NCI-H1930 (cell line): ENCODE results near the gene GCHFR.

ENCODE experiments used
- DNase-seq, 2 experiments: peaks; one replicate each; lab custom pipeline; 2025; lab: John Stamatoyannopoulos, UW

GCHFR gene

DNA sequence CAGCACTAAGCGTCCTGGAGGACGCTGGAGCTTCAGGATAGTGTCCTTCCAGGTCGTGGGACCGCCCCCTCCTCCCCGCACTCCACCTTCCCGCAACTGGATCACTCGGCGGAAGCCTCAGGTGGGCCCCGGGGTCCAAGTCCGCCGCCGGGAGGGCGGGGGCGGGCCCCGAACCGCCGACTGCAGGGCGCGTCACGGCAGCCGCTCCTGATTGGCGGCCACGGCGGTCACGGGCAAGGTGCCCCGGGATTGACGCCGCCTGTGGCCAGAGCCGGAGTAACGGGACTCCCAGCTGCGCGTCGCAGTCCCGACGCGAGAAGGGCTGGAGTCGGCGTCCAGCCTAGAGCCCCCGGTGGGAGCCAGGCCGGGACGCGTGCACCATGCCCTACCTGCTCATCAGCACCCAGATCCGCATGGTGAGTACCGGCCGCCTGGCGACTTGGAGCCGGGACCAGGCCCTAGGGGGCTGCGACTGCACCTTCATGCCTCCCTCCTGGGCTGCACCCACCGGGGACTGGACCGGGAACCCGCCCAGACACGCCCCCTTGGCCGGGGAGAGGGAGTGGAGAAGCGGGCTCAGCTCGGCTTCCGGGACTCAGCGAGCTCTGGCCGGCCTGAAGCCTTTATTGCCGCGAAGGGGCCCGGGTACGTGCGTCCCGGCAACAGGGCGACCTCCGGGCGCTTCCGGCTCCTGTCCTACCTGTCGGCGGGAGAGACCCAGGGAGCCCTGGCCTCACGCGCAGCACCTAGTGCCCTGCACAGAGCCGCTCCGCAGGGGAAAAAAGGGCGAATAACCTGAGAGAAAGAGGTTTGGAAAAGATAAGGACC is at the start of gene GCHFR:
Gene GCHFR, plus strand, starts transcription at position 268 of the 828 bp plus-strand sequence. Its CDS starts 113 bp downstream, at position 381.
- peak; percentile 67 to 73 for DNase-seq

DNA sequence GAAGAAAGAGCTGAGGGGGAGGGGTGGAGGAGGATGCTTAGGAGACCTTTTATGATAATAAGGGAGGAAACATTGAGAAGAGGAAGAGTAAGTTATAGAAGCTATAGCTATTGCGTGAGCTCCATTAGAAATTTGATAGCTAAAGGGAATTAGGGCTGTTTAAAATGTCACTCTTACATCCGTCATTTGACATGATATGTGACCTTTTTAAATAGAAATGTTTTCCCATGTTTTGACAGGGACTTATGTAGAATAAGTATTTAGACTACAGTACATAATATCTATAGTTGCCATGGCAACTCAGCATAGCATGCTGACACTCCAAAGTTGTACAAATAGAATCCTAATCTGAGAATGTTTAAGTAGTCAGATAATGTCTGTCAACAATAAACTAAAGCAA is 49.7 kb upstream of the GCHFR start:
- no peak for DNase-seq

DNA sequence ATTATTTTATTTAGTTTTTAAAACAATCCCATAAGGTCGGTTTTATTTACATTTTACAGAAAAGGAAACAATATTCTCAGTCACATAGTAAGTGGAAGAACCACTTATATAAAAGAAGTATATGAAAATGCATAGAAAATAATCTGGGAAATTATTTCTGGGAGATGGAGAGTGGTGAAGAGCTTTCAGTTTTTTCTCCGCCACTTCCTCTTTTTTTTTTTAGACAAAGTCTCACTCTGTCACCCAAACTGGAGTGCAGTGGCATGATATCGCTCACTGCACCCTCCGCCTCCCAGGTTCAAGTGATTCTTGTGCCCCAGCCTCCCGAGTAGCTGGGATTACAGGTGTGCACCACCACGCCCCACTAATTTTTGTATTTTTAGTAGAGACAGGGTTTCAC is 47.7 kb upstream of the GCHFR start:
- DNase-seq, result no peak

DNA sequence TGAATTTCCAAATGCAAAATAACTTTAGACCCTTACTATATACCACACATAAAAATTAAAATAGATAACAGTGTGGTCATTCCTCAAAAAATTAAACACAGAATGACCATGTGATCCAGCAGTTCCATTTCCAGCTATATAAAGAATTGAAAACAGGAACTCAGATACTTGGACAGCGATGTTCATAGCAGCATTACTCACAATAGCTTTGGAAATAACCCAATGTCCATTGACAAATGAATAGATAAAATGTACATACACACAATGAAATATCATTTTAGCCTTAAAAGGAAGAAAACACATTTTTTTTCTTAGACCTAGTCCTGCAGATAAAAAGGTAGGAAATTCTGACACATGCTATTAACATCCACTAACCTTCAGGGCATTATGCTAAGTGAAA is 42.2 kb upstream of the GCHFR start:
- no peak for DNase-seq

DNA sequence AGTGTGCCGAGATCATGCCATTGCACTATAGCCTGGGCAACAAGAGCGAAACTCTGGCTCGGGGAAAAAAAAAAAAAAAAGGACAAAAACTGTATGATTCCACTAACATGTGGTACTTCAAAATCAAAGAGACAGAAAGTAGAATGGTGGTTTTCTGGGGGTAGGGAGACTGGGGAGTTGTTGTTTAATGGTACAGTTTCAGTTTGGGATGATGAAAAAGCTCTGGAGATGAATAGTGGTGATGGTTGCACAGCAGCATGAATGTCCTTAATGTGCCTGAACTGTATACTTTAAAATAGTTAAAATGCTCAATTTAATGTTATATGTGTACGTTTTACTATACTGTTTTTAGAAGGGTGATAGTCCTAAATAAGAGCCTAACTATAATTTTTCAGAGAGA is 41.5 kb upstream of the GCHFR start:
- no peak for DNase-seq

DNA sequence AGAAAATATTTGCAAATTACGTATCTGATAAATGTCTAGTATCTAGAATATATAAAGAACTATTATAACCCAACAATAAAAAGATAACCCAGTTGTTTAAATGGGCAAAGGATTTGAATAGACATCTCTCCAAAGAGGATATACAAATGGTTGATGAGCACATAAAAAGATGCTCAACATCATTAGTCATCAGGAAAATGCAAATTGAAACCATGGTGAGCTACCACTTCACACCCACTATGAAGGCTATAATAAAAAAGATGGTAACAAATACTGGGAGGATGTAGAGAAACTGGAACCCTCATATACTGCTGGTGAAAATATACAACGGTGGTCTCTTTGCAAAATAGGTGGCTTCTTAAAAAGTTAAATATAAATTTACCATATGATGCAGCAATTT is 40.9 kb upstream of the GCHFR start:
- DNase-seq, result no peak

DNA sequence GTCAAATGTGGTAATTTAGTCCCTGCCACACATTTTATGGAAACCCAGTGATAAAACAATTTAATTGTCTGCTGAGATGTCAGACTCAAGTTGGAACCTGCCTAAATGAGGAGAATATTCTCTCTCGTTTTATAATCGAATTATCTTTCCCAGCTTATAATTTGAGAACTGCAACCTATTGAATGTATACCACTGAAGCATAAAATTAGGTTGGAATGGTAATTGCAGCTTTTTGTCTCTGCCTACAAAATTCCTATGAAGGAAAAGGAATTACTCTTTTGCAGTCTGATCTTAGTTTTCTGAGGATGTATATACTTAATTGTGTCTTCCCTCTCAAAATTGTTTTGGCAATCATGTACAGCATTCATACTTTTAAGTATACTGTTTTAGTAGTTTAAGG is 39.9 kb upstream of the GCHFR start:
- DNase-seq, result no peak

DNA sequence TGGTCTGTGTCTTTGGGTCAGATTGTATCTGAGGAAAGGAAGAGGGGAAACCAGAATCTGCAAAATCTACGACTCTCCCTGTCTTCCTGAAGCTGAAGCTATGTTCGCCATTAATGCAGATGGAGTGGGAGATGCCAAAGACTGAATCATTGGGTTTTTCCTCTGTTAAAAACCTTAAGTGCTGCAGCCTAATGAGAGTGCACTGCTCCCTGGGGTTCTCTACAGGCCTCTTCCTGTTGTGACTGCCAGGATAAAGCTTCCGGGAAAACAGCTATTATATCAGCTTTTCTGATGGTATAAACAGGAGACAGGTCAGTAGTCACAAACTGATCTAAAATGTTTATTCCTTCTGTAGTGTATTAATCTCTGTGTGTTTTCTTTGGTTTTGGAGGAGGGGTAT is 32.8 kb upstream of the GCHFR start:
- no peak for DNase-seq

DNA sequence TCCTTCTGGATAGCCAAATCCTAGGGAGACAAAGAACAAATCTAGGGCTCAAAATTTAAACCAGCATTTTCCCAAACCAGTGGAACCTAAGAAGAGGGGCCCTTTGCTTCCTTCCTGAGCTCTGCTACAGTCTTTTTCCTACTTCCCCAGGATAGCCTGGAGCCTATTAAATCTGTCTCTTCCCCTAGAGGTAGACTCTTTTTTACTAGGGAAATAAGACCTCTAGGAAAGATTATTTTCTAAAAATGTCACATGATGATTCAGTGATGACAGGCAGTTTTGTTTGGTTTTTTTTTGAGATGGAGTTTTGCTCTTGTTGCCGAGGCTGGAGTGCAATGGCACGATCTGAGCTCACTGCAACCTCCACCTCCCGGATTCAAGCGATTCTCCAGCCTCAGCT is 27.3 kb upstream of the GCHFR start:
- no peak for DNase-seq

DNA sequence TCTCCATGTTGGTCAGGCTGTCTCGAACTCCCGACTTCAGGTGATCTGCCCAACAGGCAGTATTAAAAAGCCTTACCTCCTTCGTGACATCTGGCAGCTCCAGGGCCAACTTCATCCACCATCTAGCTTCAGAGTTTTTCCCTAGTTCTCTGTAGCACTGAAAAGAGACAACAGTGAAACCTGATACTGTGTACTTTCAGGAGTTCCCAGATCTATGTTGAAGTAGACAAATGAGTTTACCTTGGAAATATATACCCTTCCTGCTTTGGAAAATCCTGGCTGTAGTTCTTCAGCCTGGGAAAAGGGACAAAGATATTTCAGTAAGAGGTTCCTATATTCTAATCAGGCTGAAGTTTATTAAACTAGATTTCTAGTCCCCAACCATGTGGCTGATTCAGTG is 26.8 kb upstream of the GCHFR start:
- no peak for DNase-seq

DNA sequence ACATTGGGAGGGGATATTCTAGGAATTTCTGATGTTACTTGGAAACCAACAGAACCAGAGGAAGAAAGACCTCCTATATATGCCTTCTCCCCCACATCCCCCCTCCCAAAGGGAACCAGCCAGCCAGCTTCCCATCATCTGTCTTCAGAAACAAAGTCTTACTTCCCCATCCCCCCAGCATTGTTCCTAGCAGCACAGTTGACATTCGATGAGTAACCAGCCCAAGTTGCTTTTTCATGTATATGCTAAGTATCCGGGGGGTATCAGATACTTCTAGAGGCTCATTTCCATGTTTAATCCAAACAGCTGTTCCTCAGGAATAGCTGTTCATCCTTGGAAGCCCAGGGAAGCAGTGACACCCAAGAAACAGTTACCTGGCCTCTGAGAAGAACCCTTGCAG is 24.8 kb upstream of the GCHFR start:
- no peak for DNase-seq

DNA sequence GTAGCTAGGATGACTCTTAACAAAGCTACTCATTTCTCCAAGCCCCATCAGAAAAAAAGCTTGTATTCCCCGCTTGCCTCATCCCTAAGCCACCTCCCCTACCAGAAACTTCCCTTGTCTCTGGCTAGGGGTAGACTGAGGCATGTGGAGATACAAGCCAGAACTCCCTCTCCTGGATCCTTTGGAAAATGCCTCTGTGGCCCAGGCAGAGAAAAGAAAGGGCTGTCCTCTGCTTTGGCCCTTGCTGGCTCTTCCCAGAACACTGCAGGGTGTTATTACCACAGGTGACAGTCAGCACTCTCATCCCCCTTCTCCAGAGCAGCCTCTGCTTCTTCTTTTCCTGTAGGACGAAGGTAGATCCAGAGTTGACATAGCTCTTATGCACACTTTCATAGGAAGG is 24.0 kb upstream of the GCHFR start:
- DNase-seq, result no peak

DNA sequence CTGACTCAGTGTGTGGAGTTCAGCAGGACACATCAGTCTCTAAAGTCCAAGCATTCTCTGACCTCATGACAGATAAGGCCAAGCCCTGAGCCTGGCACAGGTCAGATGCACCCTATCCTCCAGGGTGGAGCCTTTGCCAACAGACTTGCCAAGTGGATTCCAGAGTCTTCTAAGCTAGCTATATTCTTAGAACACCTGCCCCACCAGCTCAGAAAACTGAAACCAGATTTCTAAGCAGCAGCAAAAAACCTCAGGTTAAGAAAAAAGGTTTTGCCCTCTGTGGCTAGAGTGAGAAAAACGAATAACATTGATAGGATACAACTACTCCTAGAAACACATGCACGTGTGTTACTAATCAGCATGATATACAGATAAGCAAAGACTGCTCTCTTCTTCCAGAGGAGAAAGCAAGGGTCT is 20.4 kb upstream of the GCHFR start:
- no peak for DNase-seq

DNA sequence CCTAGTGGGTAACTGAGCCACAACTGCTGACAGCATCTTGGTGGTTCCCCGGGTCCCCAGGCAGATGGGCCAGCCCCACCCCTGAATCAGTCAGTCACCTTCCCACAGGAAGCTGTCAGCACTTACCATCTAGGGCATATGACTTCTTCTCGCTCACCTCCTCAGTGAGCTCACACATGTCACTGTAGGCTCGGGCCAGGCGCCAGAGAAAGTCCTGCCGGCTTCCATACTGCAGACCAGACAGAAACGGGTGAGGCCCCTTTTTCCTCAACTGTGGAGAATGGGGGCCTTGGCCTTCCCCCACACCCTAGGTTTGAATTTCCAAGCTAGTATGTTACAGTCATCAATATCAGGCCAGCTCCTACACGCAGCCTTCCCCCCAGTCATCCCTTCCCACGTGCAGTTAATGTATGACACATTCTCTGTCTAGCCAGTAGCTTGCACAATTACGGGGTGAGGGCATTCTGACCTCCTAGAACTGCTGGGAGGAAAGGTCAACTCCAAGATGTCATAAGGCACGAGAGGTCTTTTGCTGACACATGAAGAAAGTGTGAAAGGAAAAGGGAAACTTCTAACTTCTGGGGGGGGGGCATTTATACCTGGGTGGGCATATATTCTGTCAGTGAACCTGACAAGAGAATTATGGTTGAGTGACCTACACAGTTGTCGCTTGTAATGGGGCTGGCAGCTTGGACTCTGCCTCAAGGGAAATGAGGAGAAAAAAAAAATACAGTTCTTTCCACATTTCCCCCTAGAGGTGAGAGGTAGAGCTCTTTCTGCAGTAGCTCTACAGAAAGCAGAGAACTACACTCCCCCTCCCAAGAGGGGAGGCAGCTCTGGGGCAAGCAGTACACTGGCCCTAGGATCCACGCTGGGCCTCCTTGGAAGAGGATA is 19.7 kb upstream of the GCHFR start:
- no peak for DNase-seq

DNA sequence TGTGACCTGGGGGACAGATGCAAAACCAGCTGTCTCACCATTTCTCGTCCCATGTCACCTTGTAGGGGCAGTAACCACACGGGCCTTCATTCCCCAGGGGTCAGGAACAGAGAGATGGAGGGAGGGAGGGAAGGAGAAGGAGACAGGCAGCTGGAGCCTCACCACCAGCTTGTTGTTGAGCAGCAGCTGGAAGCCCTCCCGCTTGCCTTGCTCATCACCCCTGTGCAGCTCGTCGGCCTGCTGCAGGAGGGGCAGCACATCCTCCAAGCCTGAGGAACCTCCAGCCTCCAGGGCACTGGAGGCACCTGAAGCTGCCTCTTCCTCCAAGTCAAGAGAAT is 19.1 kb upstream of the GCHFR start:
- DNase-seq, result no peak

DNA sequence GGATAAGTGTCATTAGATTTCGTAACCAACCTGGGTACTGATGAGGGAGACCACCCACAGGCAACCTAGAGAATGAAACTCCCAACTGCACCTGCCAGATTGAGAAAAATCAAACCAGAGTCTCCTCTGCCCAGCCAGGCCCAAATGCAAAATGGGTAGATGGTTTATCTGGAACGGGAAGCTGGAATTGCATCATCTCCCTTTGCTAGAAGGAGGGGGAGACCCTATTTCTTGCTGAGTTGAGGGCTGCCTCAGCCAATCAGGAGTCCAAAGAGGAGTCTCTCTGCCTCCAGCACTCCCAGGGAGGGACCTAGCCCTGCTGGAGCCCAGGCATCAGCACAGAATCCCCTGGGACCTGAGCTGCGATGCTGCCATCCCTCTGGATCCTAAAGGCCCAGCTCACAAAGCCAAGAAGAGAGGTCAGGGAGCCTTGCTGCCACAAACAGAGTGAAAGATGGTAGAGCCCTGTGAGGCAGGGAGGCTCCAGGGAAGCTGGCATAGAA is 16.9 kb upstream of the GCHFR start:
- DNase-seq, result no peak

DNA sequence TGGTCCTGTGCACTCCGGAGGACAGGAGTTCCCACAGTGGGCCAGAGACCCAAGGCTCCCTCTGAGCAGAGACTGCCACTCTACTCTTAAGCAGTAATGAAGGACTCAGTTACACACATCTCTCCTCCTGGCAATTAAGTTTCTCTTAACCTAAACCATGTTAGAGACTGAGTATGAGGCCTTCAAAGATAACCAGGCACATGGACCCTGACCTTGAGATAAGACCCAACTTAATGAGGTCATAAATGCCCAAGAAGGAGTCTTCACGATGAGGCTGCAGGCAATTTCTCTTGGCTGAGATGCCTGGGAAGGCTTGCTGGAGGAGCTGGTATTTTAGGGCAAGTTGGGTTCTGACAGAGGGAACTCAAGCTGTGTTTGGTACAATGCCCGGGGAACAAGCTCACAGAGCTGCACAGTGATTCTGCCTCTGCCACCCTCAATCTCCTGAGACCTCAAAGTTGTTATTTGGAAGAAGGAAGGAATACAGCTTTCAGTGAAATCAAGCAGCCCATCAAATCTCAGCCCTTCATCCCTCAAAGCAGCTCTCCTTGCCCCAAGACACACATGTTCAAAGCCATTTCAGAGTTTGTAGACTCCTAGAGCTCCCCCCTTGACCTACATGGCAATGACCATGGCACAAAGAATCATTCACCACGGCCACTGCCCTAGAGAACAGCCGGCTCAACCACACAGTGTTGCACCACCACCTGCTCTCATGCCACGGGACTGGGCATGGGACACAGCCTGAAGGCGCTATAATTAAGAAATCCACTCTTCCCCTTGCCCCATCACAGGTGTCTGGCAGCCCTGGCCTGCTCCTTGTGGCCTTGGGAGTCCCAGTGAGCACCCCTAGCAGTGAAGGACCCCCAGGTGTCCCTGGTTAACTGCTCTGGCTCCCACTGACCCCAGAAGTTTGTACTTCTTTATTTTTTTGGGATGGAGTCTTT is 15.9 kb upstream of the GCHFR start:
- no peak for DNase-seq

DNA sequence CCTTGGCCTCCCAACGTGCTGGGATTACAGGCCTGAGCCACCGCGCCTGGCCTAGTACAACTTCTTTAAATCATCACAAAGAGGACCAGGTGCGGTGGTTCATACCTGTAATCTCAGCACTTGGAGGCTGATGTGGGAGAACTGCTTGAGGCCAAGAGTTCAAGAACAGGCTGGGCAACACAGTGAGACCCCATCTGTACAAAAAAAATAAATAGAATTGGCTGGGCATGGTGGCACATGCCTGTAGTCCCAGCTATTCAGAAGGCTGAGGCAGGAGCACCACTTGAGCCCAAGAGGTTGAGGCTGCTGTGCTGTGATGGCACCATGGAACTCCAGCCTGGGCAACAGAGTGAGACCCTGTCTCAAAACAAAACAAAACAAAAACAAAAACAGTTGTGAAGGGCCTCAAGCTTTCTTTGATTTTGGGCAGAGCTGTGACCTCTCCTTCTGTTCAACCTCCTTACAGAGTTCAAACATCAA is 14.7 kb upstream of the GCHFR start:
- no peak for DNase-seq

DNA sequence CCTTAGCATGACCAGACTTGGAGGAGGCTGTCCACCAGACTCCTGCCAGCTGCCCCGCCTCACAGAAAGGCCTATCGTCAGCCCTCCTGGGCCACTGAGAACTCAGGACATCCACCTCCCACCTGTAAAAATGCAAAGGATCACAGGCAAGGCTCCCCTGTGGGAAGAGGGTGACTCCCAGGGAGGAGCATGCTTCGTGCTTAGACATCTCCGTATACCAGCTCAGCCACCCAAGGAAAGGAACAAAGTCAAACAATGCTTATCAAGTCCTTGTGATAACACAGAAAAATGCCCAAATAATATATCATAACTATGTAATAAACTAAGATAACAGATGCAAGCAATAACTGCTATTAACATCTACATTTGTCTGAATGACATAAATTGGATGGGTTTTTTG is 13.0 kb upstream of the GCHFR start:
- no peak for DNase-seq

DNA sequence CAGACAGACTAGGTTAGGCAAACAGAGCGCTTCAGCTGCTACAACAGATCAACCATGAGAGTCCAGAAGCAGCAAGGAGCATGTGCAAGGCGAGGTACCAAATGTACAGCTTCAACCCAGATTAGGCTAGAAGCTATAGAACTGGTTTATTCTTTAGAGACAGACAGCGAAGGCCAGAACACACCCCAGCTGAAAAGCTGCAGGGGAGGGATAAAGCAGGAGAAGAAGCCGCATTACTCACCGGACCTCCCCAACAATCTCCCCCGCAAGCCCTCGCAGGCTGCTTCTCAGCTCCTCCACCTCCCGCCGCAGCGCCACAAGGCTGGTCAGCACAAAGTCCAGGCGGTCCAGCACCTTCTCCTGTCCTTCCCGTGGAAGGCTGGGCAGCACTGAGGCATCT is 12.1 kb upstream of the GCHFR start:
- DNase-seq, result no peak

DNA sequence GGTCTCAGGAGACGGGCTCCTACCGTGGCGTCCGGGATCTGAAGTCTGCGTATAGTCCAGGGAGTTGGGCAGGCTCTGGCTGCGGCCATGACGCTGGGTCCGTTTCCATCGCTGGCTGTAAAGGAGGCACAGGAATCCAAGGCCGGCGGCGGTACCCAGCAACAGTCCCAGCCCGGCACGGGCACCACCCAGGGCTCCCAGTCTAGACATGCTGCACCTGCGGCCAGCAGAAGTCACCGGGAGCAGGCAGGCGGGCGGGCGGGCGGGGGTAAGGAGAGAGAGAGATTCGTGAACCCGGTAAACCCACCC is 9.3 kb upstream of the GCHFR start:
- DNase-seq, result no peak
